ENCODE results near the gene HS6ST1. TPM values are rescaled to one million over a fixed set of nuclear protein-coding genes. Genes with fewer than 3 reads are reported as not detected.

Gene HS6ST1
- polyA plus RNA-seq, 1 donor (not counting 4 experiments of a cell fraction or from before 2014, with no cell fraction given): 6.3 TPM

- DNase-seq (ENCODE audit: low read depth, low spot score) (no peak), FAIRE-seq (no peak)
- no peaks in the 10 kb centered on the region for H3K27me3 ChIP-seq (ENCODE audit: control insufficient read depth, extremely low read depth, insufficient read depth, low read length)
- H4K20me1 ChIP-seq (ENCODE audit: control insufficient read depth, extremely low read depth, insufficient read depth, low read length): peaks cover 15% of the 10 kb centered on the region
- TF ChIP-seq CTCF (optimal IDR thresholded peaks at IDR 0.05 in 1 of 3, IDR thresholded peaks at IDR 0.05 in 1 of 3, conservative IDR thresholded peaks at IDR 0.05 in 1 of 3; ENCODE audit: extremely low read depth in 1 of 3, insufficient read depth in 2 of 3, low read length in 3 of 3): no peak
- TF ChIP-seq EZH2 (IDR thresholded peaks at IDR 0.05; ENCODE audit: low read length): no peak
- H3K36me3 ChIP-seq (ENCODE audit: control insufficient read depth in 2 of 2, extremely low read depth in 1 of 2, insufficient read depth in 2 of 2, low read length in 2 of 2): no peaks in the 10 kb centered on the region
- H3K4me1 ChIP-seq (ENCODE audit: control insufficient read depth, extremely low read depth, insufficient read depth, low read length): peaks cover 47% of the 10 kb centered on the region
- dilution Hi-C loops (cut with MboI; ENCODE audit: extremely low pct_ligation_motif_present, low sequenced_read_pairs): no loop called here
- no peak overlapping the region for H2AFZ ChIP-seq (ENCODE audit: control insufficient read depth, low read length)
- no peak overlapping the region for H3K27ac ChIP-seq (ENCODE audit: control insufficient read depth, insufficient read depth, low read length)
- no peak overlapping the region for H3K9ac ChIP-seq (ENCODE audit: control insufficient read depth, extremely low read depth, insufficient read depth, low read length)
- no peak overlapping the region for H3K4me3 ChIP-seq (ENCODE audit: control insufficient read depth in 2 of 3, extremely low read depth in 1 of 3, insufficient read depth in 2 of 3, low read depth in 1 of 3, low read length in 3 of 3)
- peak overlapping the region; percentile 47 for H3K4me2 ChIP-seq (ENCODE audit: control insufficient read depth, extremely low read depth, insufficient read depth, low read depth, low read length)
- peaks cover 64% of the 10 kb centered on the region for H3K79me2 ChIP-seq (ENCODE audit: control insufficient read depth, insufficient read depth, low read length)
- peaks cover 7% of the 10 kb centered on the region for H3K9me1 ChIP-seq (ENCODE audit: control insufficient read depth, extremely low read depth, insufficient read depth, low read length)
- no peaks in the 10 kb centered on the region for H3K9me3 ChIP-seq (ENCODE audit: control insufficient read depth, low read depth, low read length)
These were observed 16.5 kb downstream of the HS6ST1 start for GRCh38 chr2:128302011-128302743.

GRCh38 chr2:128301501-128301966 is 17.1 kb downstream of the HS6ST1 start:
- dilution Hi-C loops (cut with MboI; ENCODE audit: extremely low pct_ligation_motif_present, low sequenced_read_pairs): no loop called here
- Histone ChIP-seq H3K4me3 (ENCODE audit: control insufficient read depth in 2 of 3, extremely low read depth in 1 of 3, insufficient read depth in 2 of 3, low read depth in 1 of 3, low read length in 3 of 3) (no peak overlapping the region), H3K4me1 (ENCODE audit: control insufficient read depth, extremely low read depth, insufficient read depth, low read length) (peaks cover 41% of the 10 kb centered on the region), H4K20me1 (ENCODE audit: control insufficient read depth, extremely low read depth, insufficient read depth, low read length) (peaks cover 15% of the 10 kb centered on the region), H3K36me3 (ENCODE audit: control insufficient read depth in 2 of 2, extremely low read depth in 1 of 2, insufficient read depth in 2 of 2, low read length in 2 of 2) (no peaks in the 10 kb centered on the region), H3K9me1 (ENCODE audit: control insufficient read depth, extremely low read depth, insufficient read depth, low read length) (peaks cover 7% of the 10 kb centered on the region), H3K27ac (ENCODE audit: control insufficient read depth, insufficient read depth, low read length) (no peak overlapping the region), H2AFZ (ENCODE audit: control insufficient read depth, low read length) (no peak overlapping the region), H3K79me2 (ENCODE audit: control insufficient read depth, insufficient read depth, low read length) (peaks cover 64% of the 10 kb centered on the region), H3K4me2 (ENCODE audit: control insufficient read depth, extremely low read depth, insufficient read depth, low read depth, low read length) (peak overlapping the region; percentile 47), H3K9ac (ENCODE audit: control insufficient read depth, extremely low read depth, insufficient read depth, low read length) (no peak overlapping the region), H3K9me3 (ENCODE audit: control insufficient read depth, low read depth, low read length) (no peaks in the 10 kb centered on the region), H3K27me3 (ENCODE audit: control insufficient read depth, extremely low read depth, insufficient read depth, low read length) (no peaks in the 10 kb centered on the region)
- peak; percentile 90 for FAIRE-seq
- TF ChIP-seq EZH2 (IDR thresholded peaks at IDR 0.05; ENCODE audit: low read length) (no peak), CTCF (optimal IDR thresholded peaks at IDR 0.05 in 1 of 3, IDR thresholded peaks at IDR 0.05 in 1 of 3, conservative IDR thresholded peaks at IDR 0.05 in 1 of 3; ENCODE audit: extremely low read depth in 1 of 3, insufficient read depth in 2 of 3, low read length in 3 of 3) (no peak)
- DNase-seq (ENCODE audit: low read depth, low spot score): no peak
